Smooth muscle cell (in vitro differentiated cells): ENCODE measurements around the gene C10orf71. TPM values are rescaled to one million over a fixed set of nuclear protein-coding genes. Genes with fewer than 3 reads are reported as not detected.

Experiments used
- DNase-seq: peaks from one replicate; lab custom pipeline; 2025; ENCODE audit not compliant: unreplicated experiment; lab: John Stamatoyannopoulos, UW
- H2AFZ ChIP-seq: fragments of 200-600 bp; sonication (generic); 2 replicates; pipeline ENCODE4 v1.6.0; 2016; ENCODE audit warnings: antibody characterized with exemption, low read depth, mild to moderate bottlenecking
- H3F3A ChIP-seq: fragments of 200-600 bp; sonication (generic); 2 replicates; pipeline ENCODE4 v1.6.0; 2017; ENCODE audit warnings: antibody characterized with exemption, low read depth
- H3K27ac ChIP-seq: fragments of 200-600 bp; sonication (generic); 2 replicates; pipeline ENCODE4 v1.5.1; 2016; ENCODE audit warnings: low read depth, mild to moderate bottlenecking
- H3K27me3 ChIP-seq: fragments of 200-600 bp; sonication (generic); 2 replicates; pipeline ENCODE4 v1.6.1; 2016; ENCODE audit warnings: low read depth, mild to moderate bottlenecking
- H3K36me3 ChIP-seq: fragments of 200-600 bp; sonication (generic); 2 replicates; pipeline ENCODE4 v1.5.1; 2016; ENCODE audit warnings: low read depth
- H3K4me1 ChIP-seq: fragments of 200-600 bp; sonication (generic); 2 replicates; pipeline ENCODE4 v1.5.1; 2016; ENCODE audit warnings: low read depth
- H3K4me2 ChIP-seq: fragments of 200-600 bp; sonication (generic); 2 replicates; pipeline ENCODE4 v1.6.0; 2016; ENCODE audit warnings: mild to moderate bottlenecking
- H3K4me3 ChIP-seq: fragments of 200-600 bp; sonication (generic); 2 replicates; pipeline ENCODE4 v1.5.1; 2016; ENCODE audit warnings: mild to moderate bottlenecking
- H3K79me2 ChIP-seq: fragments of 200-600 bp; sonication (generic); 2 replicates; pipeline ENCODE4 v1.6.0; 2016; ENCODE audit warnings: low read depth, mild to moderate bottlenecking
- H3K9ac ChIP-seq: fragments of 200-600 bp; sonication (generic); 2 replicates; pipeline ENCODE4 v1.6.0; 2016; ENCODE audit warnings: low read depth
- H3K9me3 ChIP-seq: fragments of 200-600 bp; sonication (generic); replicated peaks from 2 replicates; pipeline ENCODE4 v1.5.1; 2016; ENCODE audit warnings: low read depth
- H4K20me1 ChIP-seq: fragments of 200-600 bp; sonication (generic); 2 replicates; pipeline ENCODE4 v1.6.0; 2016; ENCODE audit warnings: low read depth
- CTCF ChIP-seq: fragments of 200-600 bp; sonication (generic); IDR thresholded peaks from 2 replicates; pipeline ENCODE4 v1.5.1; 2017; ENCODE audit warnings: borderline replicate concordance, mild to moderate bottlenecking, antibody characterized with exemption; ENCODE audit not compliant: insufficient read depth, poor library complexity, severe bottlenecking
- WGBS: methylation state at CpG from one replicate; pipeline ENCODE4 v1.1.7; 2016; ENCODE audit warnings: low lambda C conversion rate; 5-methylcytosine and 5-hydroxymethylcytosine counted together
- polyA plus RNA-seq: library from polyadenylated mRNA; unstranded; fragments of >200 nt; fragmentation: Nextera tagmentation; extraction: Ambion mirVana; gene quantifications from 2 replicates; pipeline ENCODE4 v1.2.1, GENCODE V29; 2016
- total RNA-seq: library from RNA; depleted of rRNA; stranded (reverse); fragments of >200 nt; gene quantifications from 2 replicates; pipeline ENCODE4 v1.2.3, GENCODE V29; 2014

Gene C10orf71
- total and polyA plus RNA-seq, 2 experiments from 2014 or later: not detected

GRCh38 chr10:49322371-49323170 lies 23.6 kb downstream of the C10orf71 start:
- Histone ChIP-seq H3F3A (no peaks in the 10 kb centered on the region), H2AFZ (no peak overlapping the region)

GRCh38 chr10:49323171-49323895 lies 24.4 kb downstream of the C10orf71 start:
- Histone ChIP-seq H3K4me3 (no peak overlapping the region), H3K9ac (no peak overlapping the region), H3K27me3 (peaks cover 27% of the 10 kb centered on the region), H4K20me1 (no peaks in the 10 kb centered on the region), H3K4me1 (no peaks in the 10 kb centered on the region), H3K9me3 (no peaks in the 10 kb centered on the region), H3K79me2 (no peaks in the 10 kb centered on the region), H3K4me2 (no peak overlapping the region), H2AFZ (no peak overlapping the region), H3K27ac (no peak overlapping the region), H3F3A (no peaks in the 10 kb centered on the region), H3K36me3 (no peaks in the 10 kb centered on the region)
- TF ChIP-seq CTCF: no peak
- 78% methylated on average over 7 of the region's 7 CpGs for WGBS
- DNase-seq: no peak

More at GRCh38 chr10:49322371-49323170, 23.6 kb downstream of the C10orf71 start:
- WGBS: 90% methylated on average over 26 of the region's 26 CpGs
- DNase-seq: no peak
- no peak for TF ChIP-seq CTCF
- H3K9ac ChIP-seq: no peak overlapping the region
- H3K36me3 ChIP-seq: no peaks in the 10 kb centered on the region
- peaks cover 27% of the 10 kb centered on the region for H3K27me3 ChIP-seq
- H3K4me3 ChIP-seq: no peak overlapping the region
- H4K20me1 ChIP-seq: no peaks in the 10 kb centered on the region
- H3K9me3 ChIP-seq: no peaks in the 10 kb centered on the region
- H3K27ac ChIP-seq: no peak overlapping the region
- H3K4me1 ChIP-seq: no peaks in the 10 kb centered on the region
- no peak overlapping the region for H3K4me2 ChIP-seq
- H3K79me2 ChIP-seq: no peaks in the 10 kb centered on the region

- no peak overlapping the region for H2AFZ ChIP-seq
- no peak overlapping the region for H3K27ac ChIP-seq
- H4K20me1 ChIP-seq: no peaks in the 10 kb centered on the region
- no peaks in the 10 kb centered on the region for H3K36me3 ChIP-seq
- no peak overlapping the region for H3K4me3 ChIP-seq
- no peak for DNase-seq
- H3K9ac ChIP-seq: no peak overlapping the region
- H3F3A ChIP-seq: no peaks in the 10 kb centered on the region
- H3K4me1 ChIP-seq: no peaks in the 10 kb centered on the region
- H3K4me2 ChIP-seq: no peak overlapping the region
- H3K9me3 ChIP-seq: no peaks in the 10 kb centered on the region
- TF ChIP-seq CTCF: no peak
- 89% methylated on average over 9 of the region's 9 CpGs for WGBS
- peaks cover 28% of the 10 kb centered on the region for H3K27me3 ChIP-seq
- no peaks in the 10 kb centered on the region for H3K79me2 ChIP-seq
Measured at GRCh38 chr10:49323896-49324270, 24.9 kb downstream of the C10orf71 start.
